AG10803 (cell line): ENCODE measurements around the gene CFAP20DC.
A peak's percentile ranks its signal among the peaks of the same experiment; 100 is the strongest.

ENCODE experiments used
- DNase-seq: peaks from one replicate; pipeline ENCODE4 v3.0.0; 2010; ENCODE audit warnings: low read depth
- H3K4me3 ChIP-seq: 2 replicates; pipeline ENCODE4 v1.5.1; 2011; ENCODE audit warnings: mild to moderate bottlenecking, low read length, control low read depth
- CTCF ChIP-seq: conservative IDR thresholded peaks from 2 replicates; pipeline ENCODE4 v1.5.1; 2011; ENCODE audit warnings: mild to moderate bottlenecking, low read length, control low read depth, inconsistent platforms

Gene CFAP20DC

GRCh38 chr3:59006634-59007517 lies 42.9 kb downstream of the CFAP20DC start:
- peak; percentile 54 for DNase-seq
- no peak for TF ChIP-seq CTCF
- H3K4me3 ChIP-seq, result no peak overlapping the region

- no peak overlapping the region for H3K4me3 ChIP-seq
- TF ChIP-seq CTCF, result no peak
- DNase-seq, result no peak
Measured at GRCh38 chr3:59001675-59002074, 48.1 kb downstream of the CFAP20DC start.

- H3K4me3 ChIP-seq, result no peak overlapping the region
- TF ChIP-seq CTCF, result no peak
- peak; percentile 40 for DNase-seq
Measured at GRCh38 chr3:58999774-59000160, 50.1 kb downstream of the CFAP20DC start.

- peak; percentile 10 for DNase-seq
- no peak overlapping the region for H3K4me3 ChIP-seq
- TF ChIP-seq CTCF, result no peak
Measured at GRCh38 chr3:58999134-58999773, 50.6 kb downstream of the CFAP20DC start.

- no peak overlapping the region for H3K4me3 ChIP-seq
- DNase-seq, result peak; percentile 86
- TF ChIP-seq CTCF, result no peak
Measured at GRCh38 chr3:58998476-58999117, 51.2 kb downstream of the CFAP20DC start.

- H3K4me3 ChIP-seq, result no peak overlapping the region
- TF ChIP-seq CTCF, result no peak
- no peak for DNase-seq
Measured at GRCh38 chr3:58996730-58997129, 53.1 kb downstream of the CFAP20DC start.
